AG04450 (cell line): ENCODE data around the gene ERBB2. TPM values are rescaled to one million over a fixed set of nuclear protein-coding genes. Genes with fewer than 3 reads are reported as not detected.
"Not testable (repeated sequence)": the region's sequence is repeated elsewhere in the genome, so short reads cannot be mapped to it uniquely, and the experiment has no call there.

Experiments used
- CTCF ChIA-PET: fragments of 300-600, 350-600 bp; formaldehyde crosslinking; extraction: SDS; loops from one replicate; lab custom pipeline; 2022; ENCODE audit warnings: antibody characterized with exemption, inconsistent platforms; lab: Charles Lee
- POLR2A ChIA-PET: fragments of 350-600 bp; formaldehyde crosslinking; extraction: SDS; loops from one replicate; lab custom pipeline; 2021; ENCODE audit warnings: antibody characterized with exemption, inconsistent platforms; lab: Yijun Ruan, JAX
- DNase-seq: peaks from one replicate; pipeline ENCODE4 v3.0.0-alpha.2; 2011; ENCODE audit warnings: low read depth, low spot score
- H3K27ac ChIP-seq: one replicate; pipeline ENCODE4 v1.5.1; 2012; ENCODE audit warnings: low read depth, low read length, control low read depth
- H3K27me3 ChIP-seq: one replicate; pipeline ENCODE4 v1.6.0; 2012; ENCODE audit warnings: low read length; ENCODE audit not compliant: control insufficient read depth, insufficient read depth
- H3K4me3 ChIP-seq: 2 replicates; pipeline ENCODE4 v1.5.1; 2011; ENCODE audit warnings: mild to moderate bottlenecking, low read depth, low read length, control low read depth
- H3K9me3 ChIP-seq: 2 replicates; pipeline ENCODE4 v1.5.1; 2012; ENCODE audit warnings: low read length; ENCODE audit not compliant: control insufficient read depth, insufficient read depth
- polyA plus RNA-seq: library from polyadenylated mRNA; depleted of rRNA; stranded (reverse); fragments of >200 nt; gene quantifications from 2 replicates; pipeline ENCODE4 v1.2.3, GENCODE V29; 2011
- TF ChIP-seq, protein P1 (sequence below): IDR thresholded peaks from 2 replicates; pipeline ENCODE4 v1.5.1; 2011; ENCODE audit warnings: low read depth, low read length, control low read depth, inconsistent platforms

Gene ERBB2
- polyA plus RNA-seq, 1 experiment = 21.2 TPM

DNA sequence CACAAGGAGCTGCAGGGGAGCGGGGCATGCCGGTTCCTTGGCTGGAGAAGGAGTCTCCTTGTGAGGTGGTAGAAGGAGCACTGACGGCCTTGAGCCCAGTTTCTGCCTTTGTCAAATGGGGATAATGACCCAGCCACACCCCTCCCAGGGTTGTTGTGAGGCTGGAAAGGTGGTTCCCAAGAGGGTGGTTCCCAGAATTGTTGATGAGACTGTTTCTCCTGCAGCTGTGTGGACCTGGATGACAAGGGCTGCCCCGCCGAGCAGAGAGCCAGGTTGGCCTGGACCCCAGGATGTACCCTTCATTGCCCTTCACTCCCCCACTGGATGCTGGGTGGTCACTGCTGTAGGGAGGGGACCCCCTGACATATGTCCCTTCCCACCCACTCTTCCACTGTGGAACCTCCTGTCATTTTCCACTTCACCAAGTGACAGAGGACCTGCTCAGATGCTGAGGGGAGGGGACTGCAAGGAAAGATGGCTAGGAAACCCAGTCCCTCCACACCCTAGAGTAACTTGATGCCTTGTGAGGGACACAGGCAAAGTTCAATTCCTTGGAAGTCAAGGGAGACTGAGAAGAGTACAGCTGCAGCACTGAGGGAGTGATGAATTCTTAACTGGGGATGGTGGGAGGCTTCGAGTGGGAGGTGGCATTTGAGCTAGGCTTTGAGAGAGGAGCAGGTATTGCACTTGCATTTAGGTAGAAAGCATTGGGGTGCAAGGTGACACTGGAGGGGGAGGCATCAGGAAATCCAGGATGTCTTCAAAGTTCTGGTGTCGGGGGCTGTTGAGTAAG, 19.9 kb downstream of the ERBB2 start:
- POLR2A ChIA-PET = no interaction called here

DNA sequence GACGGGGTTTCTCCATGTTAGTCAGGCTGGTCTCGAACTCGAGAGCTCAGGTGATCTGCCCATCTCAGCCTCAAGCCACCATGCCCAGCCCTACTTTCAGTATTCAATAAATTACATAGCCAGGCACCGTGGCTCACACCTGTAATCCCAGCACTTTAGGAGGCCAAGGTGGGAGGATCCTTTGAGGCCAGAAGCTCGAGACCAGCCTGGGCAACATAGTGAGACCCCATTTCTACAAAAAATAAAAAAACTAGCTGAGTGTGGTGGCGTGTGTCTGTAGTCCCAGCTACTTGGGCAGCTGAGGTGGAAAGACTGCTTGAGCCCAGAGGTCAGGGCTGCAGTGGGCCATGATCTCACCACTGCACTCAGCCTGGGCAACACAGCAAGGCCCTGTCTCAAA, 22.2 kb downstream of the ERBB2 start:
- CTCF ChIA-PET = interaction anchor here (1.1 kb wide), 1 partner anchor 22 kb away, joined by 3 read pairs; the partner anchor contains the start of gene ERBB2

More for the DNA sequence above, 19.9 kb downstream of the ERBB2 start:
- no peak overlapping the region for H3K4me3 ChIP-seq
- no peak for DNase-seq
- H3K27me3 ChIP-seq = no peaks in the 10 kb centered on the region
- TF ChIP-seq, protein P1, sequence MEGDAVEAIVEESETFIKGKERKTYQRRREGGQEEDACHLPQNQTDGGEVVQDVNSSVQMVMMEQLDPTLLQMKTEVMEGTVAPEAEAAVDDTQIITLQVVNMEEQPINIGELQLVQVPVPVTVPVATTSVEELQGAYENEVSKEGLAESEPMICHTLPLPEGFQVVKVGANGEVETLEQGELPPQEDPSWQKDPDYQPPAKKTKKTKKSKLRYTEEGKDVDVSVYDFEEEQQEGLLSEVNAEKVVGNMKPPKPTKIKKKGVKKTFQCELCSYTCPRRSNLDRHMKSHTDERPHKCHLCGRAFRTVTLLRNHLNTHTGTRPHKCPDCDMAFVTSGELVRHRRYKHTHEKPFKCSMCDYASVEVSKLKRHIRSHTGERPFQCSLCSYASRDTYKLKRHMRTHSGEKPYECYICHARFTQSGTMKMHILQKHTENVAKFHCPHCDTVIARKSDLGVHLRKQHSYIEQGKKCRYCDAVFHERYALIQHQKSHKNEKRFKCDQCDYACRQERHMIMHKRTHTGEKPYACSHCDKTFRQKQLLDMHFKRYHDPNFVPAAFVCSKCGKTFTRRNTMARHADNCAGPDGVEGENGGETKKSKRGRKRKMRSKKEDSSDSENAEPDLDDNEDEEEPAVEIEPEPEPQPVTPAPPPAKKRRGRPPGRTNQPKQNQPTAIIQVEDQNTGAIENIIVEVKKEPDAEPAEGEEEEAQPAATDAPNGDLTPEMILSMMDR = no peak
- H3K27ac ChIP-seq = no peak overlapping the region
- no peaks in the 10 kb centered on the region; the same call in 1 of the 2 replicates for H3K9me3 ChIP-seq
- CTCF ChIA-PET = interaction anchor here (2.7 kb wide), 1 partner anchor 10 kb away, joined by 17 read pairs; the partner anchor contains the start of gene MIEN1

DNA sequence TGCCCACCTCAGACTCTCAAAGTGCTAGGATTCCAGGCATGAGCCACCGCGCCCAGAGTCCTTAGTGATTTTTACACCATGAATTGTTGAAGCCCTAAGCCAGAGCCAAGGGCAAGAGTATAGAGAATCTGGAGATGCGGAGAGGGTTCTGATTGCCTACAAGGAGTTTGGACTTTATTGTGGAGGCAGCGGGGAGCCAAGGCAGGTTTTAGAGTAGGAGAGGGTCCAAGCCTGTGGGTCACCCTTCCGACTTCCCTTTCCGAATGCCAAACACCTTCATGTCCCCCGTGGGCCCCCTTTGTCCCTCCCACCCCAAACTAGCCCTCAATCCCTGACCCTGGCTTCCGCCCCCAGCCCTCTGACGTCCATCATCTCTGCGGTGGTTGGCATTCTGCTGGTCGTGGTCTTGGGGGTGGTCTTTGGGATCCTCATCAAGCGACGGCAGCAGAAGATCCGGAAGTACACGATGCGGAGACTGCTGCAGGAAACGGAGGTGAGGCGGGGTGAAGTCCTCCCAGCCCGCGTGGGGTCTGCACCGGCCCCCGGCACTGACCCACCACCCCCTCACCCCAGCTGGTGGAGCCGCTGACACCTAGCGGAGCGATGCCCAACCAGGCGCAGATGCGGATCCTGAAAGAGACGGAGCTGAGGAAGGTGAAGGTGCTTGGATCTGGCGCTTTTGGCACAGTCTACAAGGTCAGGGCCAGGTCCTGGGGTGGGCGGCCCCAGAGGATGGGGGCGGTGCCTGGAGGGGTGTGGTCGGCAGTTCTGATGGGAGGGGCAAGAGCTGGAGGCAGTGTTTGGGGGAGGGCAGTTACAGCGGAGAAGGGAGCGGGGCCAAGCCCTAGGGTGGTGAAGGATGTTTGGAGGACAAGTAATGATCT, 23.3 kb downstream of the ERBB2 start:
- Histone ChIP-seq H3K9me3 (no peaks in the 10 kb centered on the region; the same call in 1 of the 2 replicates), H3K27me3 (no peaks in the 10 kb centered on the region), H3K27ac (no peak overlapping the region), H3K4me3 (no peak overlapping the region)
- ChIA-PET POLR2A (no interaction called here), CTCF (interaction anchor here (1.1 kb wide), 1 partner anchor 23 kb away, joined by 3 read pairs; the partner anchor contains the start of gene ERBB2)
- DNase-seq = no peak
- TF ChIP-seq, protein P1 = no peak

More for the DNA sequence above, 22.2 kb downstream of the ERBB2 start:
- Histone ChIP-seq H3K9me3 (no peaks in the 10 kb centered on the region; the same call in 1 of the 2 replicates), H3K27ac (no peak overlapping the region), H3K4me3 (no peak overlapping the region), H3K27me3 (no peaks in the 10 kb centered on the region)
- no peak for DNase-seq
- TF ChIP-seq, protein P1 = no peak
- POLR2A ChIA-PET = no interaction called here

DNA sequence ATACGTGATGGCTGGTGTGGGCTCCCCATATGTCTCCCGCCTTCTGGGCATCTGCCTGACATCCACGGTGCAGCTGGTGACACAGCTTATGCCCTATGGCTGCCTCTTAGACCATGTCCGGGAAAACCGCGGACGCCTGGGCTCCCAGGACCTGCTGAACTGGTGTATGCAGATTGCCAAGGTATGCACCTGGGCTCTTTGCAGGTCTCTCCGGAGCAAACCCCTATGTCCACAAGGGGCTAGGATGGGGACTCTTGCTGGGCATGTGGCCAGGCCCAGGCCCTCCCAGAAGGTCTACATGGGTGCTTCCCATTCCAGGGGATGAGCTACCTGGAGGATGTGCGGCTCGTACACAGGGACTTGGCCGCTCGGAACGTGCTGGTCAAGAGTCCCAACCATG, 24.9 kb downstream of the ERBB2 start:
- POLR2A ChIA-PET = no interaction called here

DNA sequence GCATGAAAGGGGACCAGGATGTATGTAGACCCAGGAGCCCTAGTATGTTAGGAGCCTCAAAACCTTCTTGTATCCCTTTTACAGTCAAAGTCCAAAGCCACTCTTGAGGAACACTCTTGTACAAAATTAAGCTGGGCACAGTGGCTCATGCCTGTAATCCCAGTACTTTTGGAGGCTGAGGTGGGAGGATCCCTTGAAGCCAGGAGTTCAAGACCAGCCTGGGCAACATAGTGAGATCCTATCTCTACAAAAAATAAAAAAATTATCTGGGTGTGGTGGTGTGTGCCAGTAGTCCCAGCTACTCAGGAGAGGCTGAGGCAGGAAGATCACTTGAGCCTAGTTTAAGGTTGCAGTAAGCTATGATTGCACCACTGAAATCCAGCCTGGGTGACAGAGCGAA, 26.1 kb downstream of the ERBB2 start:
- H3K27me3 ChIP-seq, H3K9me3 ChIP-seq, DNase-seq, POLR2A ChIA-PET, H3K4me3 ChIP-seq, CTCF ChIA-PET, H3K27ac ChIP-seq: not testable (repeated sequence)

More for the DNA sequence above, 24.9 kb downstream of the ERBB2 start:
- no peak overlapping the region for H3K4me3 ChIP-seq
- TF ChIP-seq, protein P1 = no peak
- H3K27me3 ChIP-seq = no peaks in the 10 kb centered on the region
- no peak for DNase-seq
- CTCF ChIA-PET = no interaction called here
- H3K9me3 ChIP-seq = no peaks in the 10 kb centered on the region; the same call in 1 of the 2 replicates
- H3K27ac ChIP-seq = no peak overlapping the region
